HEK293 (cell line): ENCODE data around the gene TSPEAR.

Source experiments
- CTCF ChIA-PET: fragments of 350-600 bp; formaldehyde crosslinking; extraction: SDS; loops from one replicate; lab custom pipeline; 2021; ENCODE audit warnings: antibody characterized with exemption; lab: Yijun Ruan, JAX
- POLR2A ChIA-PET: fragments of 300-600 bp; formaldehyde crosslinking; extraction: SDS; loops from one replicate; lab custom pipeline; 2020; ENCODE audit warnings: antibody characterized with exemption, inconsistent platforms; lab: Yijun Ruan, JAX
- H3K27ac ChIP-seq: fragments of 200-500 bp; sonication (Bioruptor generic); 2 replicates; pipeline ENCODE4 v1.5.1; 2014; ENCODE audit warnings: low read depth, low read length, control low read depth, inconsistent platforms; ENCODE audit errors: extremely low read depth
- H3K36me3 ChIP-seq, 2 experiments: fragments of 200-500 bp in 1 of 2; sonication (Bioruptor generic) in 1 of 2; 1 replicate in 1 of 2; 2 replicates in 1 of 2; pipeline ENCODE4 v1.5.1; 2014 to 2017; ENCODE audit warnings: inconsistent platforms in 2 of 2, low read length in 2 of 2; ENCODE audit not compliant: control insufficient read depth in 2 of 2, insufficient read depth in 1 of 2
- H3K4me1 ChIP-seq: fragments of 200-500 bp; sonication (Bioruptor generic); 2 replicates; pipeline ENCODE4 v1.5.1; 2014; ENCODE audit warnings: mild to moderate bottlenecking, low read length, inconsistent platforms; ENCODE audit not compliant: control insufficient read depth, insufficient read depth
- H3K4me3 ChIP-seq: 2 replicates; pipeline ENCODE4 v1.5.1; 2011; ENCODE audit warnings: low read depth, mild to moderate bottlenecking, control low read depth, low read length, moderate library complexity
- H3K9me3 ChIP-seq: fragments of 200-500 bp; sonication (Bioruptor generic); 2 replicates; pipeline ENCODE4 v1.5.1; 2014; ENCODE audit warnings: low read depth, low read length, inconsistent platforms; ENCODE audit not compliant: control insufficient read depth, insufficient read depth
- ATF2 ChIP-seq: fragments of 450-650 bp; formaldehyde crosslinking; IDR thresholded peaks from 2 replicates; pipeline ENCODE4 v1.5.1; 2016; ENCODE audit warnings: missing biosample characterization, missing genetic modification characterization, low read depth
- HIC1 ChIP-seq: fragments of 450-650 bp; formaldehyde crosslinking; IDR thresholded peaks from 2 replicates; pipeline ENCODE4 v1.5.1; 2016; ENCODE audit warnings: missing biosample characterization, missing genetic modification characterization
- HOXA7 ChIP-seq: sonication (generic); formaldehyde crosslinking; IDR thresholded peaks from 2 replicates; pipeline ENCODE4 v1.8.1; 2022; ENCODE audit warnings: missing genetic modification reagents, borderline replicate concordance
- KLF10 ChIP-seq: fragments of 450-650 bp; IDR thresholded peaks from 2 replicates; pipeline ENCODE4 v1.5.1; 2018; ENCODE audit warnings: missing biosample characterization, mild to moderate bottlenecking, missing genetic modification characterization
- PRDM4 ChIP-seq: fragments of 450-650 bp; formaldehyde crosslinking; IDR thresholded peaks from 2 replicates; pipeline ENCODE4 v1.5.1; 2017; ENCODE audit warnings: missing biosample characterization, missing genetic modification characterization
- RBAK ChIP-seq: fragments of 450-650 bp; formaldehyde crosslinking; IDR thresholded peaks from 2 replicates; pipeline ENCODE4 v1.5.1; 2016; ENCODE audit warnings: missing biosample characterization, missing genetic modification characterization
- SALL2 ChIP-seq: fragments of 450-650 bp; formaldehyde crosslinking; IDR thresholded peaks from 2 replicates; pipeline ENCODE4 v1.5.0; 2017; ENCODE audit warnings: missing biosample characterization, mild to moderate bottlenecking, missing genetic modification characterization, borderline replicate concordance
- YY1 ChIP-seq: fragments of 450-650 bp; formaldehyde crosslinking; IDR thresholded peaks from 2 replicates; pipeline ENCODE4 v1.5.1; 2018; ENCODE audit warnings: missing biosample characterization, missing genetic modification characterization
- YY2 ChIP-seq: fragments of 450-650 bp; formaldehyde crosslinking; IDR thresholded peaks from 2 replicates; pipeline ENCODE4 v1.5.1; 2016; ENCODE audit warnings: missing biosample characterization, missing genetic modification characterization
- ZNF140 ChIP-seq: fragments of 450-650 bp; formaldehyde crosslinking; IDR thresholded peaks from 2 replicates; pipeline ENCODE4 v1.5.1; 2016; ENCODE audit warnings: missing biosample characterization, missing genetic modification characterization
- ZNF37A ChIP-seq: fragments of 450-650 bp; IDR thresholded peaks from 2 replicates; pipeline ENCODE4 v1.5.1; 2018; ENCODE audit warnings: missing biosample characterization, missing genetic modification characterization
- ZNF394 ChIP-seq: fragments of 450-650 bp; formaldehyde crosslinking; IDR thresholded peaks from 2 replicates; pipeline ENCODE4 v1.5.1; 2016; ENCODE audit warnings: missing biosample characterization, missing genetic modification characterization, mild to moderate bottlenecking, moderate library complexity, borderline replicate concordance
- ZNF626 ChIP-seq: fragments of 450-650 bp; sonication (Bioruptor Pico); formaldehyde crosslinking; IDR thresholded peaks from 2 replicates; pipeline ENCODE4 v1.5.1; 2018; ENCODE audit warnings: missing biosample characterization, missing genetic modification characterization, inconsistent platforms

TSPEAR gene

GRCh38 chr21:44520326-44521300 is 190.8 kb downstream of the TSPEAR start:
- no peaks in the 10 kb centered on the region for H3K4me1 ChIP-seq
- no peaks in the 10 kb centered on the region for H3K36me3 ChIP-seq
- H3K4me3 ChIP-seq, result no peak overlapping the region
- no peak overlapping the region for H3K27ac ChIP-seq
- no peak for TF ChIP-seq YY1
- TF ChIP-seq RBAK (tag by site-specific recombination), result no peak
- TF ChIP-seq ZNF626, result no peak
- no peak for TF ChIP-seq ATF2 (tag by site-specific recombination)
- TF ChIP-seq HOXA7 (CRISPR knock-in tag), result no peak
- no peak for TF ChIP-seq HIC1 (tag by site-specific recombination)
- no peak for TF ChIP-seq ZNF394 (tag by site-specific recombination)
- TF ChIP-seq YY2, result no peak
- TF ChIP-seq SALL2 (tag by site-specific recombination), result no peak
- no peak for TF ChIP-seq ZNF37A
- TF ChIP-seq, all 188 proteins: peak for 0
- ChIA-PET CTCF (interaction anchor here (0.6 to 1.0 kb wide), 4 partner anchors 10 to 767 kb away, joined by 3 to 4 read pairs (median 3); no protein-coding TSS in a partner anchor), POLR2A (no interaction called here)
- H3K9me3 ChIP-seq, result no peaks in the 10 kb centered on the region

- CTCF ChIA-PET, result interaction anchor here (0.6 to 1.5 kb wide), 5 partner anchors 9 to 766 kb away, joined by 3 to 6 read pairs (median 3); no protein-coding TSS in a partner anchor
- Histone ChIP-seq H3K4me3 (no peak overlapping the region), H3K27ac (no peak overlapping the region), H3K36me3 (no peaks in the 10 kb centered on the region), H3K9me3 (no peaks in the 10 kb centered on the region), H3K4me1 (no peaks in the 10 kb centered on the region)
- POLR2A ChIA-PET, result no interaction called here
- no peak for TF ChIP-seq ZNF140 (tag by site-specific recombination)
- no peak for TF ChIP-seq KLF10 (tag by site-specific recombination)
- no peak for TF ChIP-seq PRDM4 (tag by site-specific recombination)
Measured at GRCh38 chr21:44519346-44520325, 191.7 kb downstream of the TSPEAR start.
